ENCODE results near the gene PCNX3. TPM values are rescaled to one million over a fixed set of nuclear protein-coding genes. Genes with fewer than 3 reads are reported as not detected.

Gene PCNX3
- total RNA-seq, 1 donor from 2014 or later, result 61.9 TPM

DNA sequence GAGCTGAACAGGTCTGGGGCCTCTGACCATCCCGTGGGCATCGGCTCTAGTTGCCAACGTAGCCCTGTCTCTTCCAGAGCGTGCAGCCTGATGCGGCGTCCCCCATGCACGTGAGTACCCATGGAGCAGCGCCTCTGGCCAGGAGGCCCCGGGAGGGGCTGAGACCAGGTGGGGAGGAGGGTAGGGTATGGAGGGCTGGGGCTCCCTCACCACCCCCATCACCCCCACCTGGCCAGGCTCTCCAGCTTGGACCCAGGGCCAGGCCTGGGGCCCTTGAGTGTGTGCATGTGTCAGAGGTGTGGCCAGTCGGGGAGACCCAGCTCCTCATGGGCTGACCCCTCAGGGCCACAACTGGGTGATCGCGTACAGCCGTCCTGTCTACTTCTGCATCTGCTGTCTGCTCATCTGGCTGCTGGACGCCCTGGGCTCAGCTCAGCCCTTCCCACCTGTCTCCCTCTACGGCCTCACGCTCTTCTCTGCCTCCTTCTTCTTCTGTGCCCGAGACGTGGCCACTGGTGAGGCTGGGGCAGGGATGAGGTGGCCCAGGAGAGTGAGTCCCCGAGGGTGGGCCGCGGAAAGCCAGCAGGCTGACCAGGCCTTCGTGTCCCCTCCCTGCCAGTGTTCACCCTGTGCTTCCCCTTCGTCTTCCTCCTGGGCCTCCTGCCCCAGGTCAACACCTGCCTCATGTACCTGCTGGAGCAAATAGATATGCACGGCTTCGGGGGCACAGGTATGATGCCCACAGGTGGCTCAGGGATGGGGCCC is 8.5 kb downstream of the PCNX3 start:
- Histone ChIP-seq H3K36me3 (ENCODE audit: control insufficient read depth, insufficient read depth, low read length) (peaks cover 2% of the 10 kb centered on the region), H3K4me3 (ENCODE audit: low read depth, low read length) (no peak overlapping the region), H3K27me3 (ENCODE audit: control insufficient read depth, insufficient read depth, low read length) (no peaks in the 10 kb centered on the region)
- no peak for DNase-seq (ENCODE audit: low read depth)
- TF ChIP-seq CTCF (IDR thresholded peaks at IDR 0.05; ENCODE audit: insufficient read depth, low read length, poor library complexity, severe bottlenecking), result no peak

DNA sequence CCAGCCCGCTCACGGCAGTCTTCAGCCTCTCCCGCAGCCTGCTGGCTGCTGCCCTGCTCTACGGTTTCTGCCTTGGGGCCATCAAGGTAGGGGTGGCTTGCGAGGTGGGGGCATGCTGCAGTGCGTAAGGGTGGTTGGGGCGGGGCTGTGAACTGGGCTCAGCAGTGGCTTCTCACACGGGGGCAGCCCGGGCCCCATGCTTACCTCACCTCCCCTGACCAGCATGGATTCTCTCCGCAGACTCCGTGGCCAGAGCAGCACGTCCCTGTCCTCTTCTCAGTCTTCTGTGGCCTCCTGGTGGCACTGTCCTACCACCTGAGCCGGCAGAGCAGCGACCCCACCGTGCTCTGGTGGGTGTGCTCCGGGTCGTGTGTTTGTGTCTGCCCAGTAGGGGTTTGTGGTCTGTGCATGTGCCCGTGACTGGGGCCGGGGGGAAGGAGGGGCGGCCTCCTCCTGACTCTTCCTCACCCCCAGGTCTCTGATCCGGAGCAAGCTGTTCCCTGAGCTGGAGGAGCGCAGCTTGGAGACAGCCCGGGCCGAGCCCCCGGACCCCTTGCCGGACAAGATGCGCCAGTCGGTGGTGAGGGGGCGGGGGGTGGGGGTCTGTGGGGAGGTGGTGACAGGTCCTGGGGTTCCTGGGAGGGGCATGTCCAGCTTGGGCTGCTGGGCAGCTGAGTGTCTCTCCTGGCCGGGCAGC is 9.5 kb downstream of the PCNX3 start:
- no peak for DNase-seq (ENCODE audit: low read depth)
- peaks cover 2% of the 10 kb centered on the region for H3K36me3 ChIP-seq (ENCODE audit: control insufficient read depth, insufficient read depth, low read length)
- no peak for TF ChIP-seq CTCF (IDR thresholded peaks at IDR 0.05; ENCODE audit: insufficient read depth, low read length, poor library complexity, severe bottlenecking)
- H3K27me3 ChIP-seq (ENCODE audit: control insufficient read depth, insufficient read depth, low read length), result no peaks in the 10 kb centered on the region
- no peak overlapping the region for H3K4me3 ChIP-seq (ENCODE audit: low read depth, low read length)

DNA sequence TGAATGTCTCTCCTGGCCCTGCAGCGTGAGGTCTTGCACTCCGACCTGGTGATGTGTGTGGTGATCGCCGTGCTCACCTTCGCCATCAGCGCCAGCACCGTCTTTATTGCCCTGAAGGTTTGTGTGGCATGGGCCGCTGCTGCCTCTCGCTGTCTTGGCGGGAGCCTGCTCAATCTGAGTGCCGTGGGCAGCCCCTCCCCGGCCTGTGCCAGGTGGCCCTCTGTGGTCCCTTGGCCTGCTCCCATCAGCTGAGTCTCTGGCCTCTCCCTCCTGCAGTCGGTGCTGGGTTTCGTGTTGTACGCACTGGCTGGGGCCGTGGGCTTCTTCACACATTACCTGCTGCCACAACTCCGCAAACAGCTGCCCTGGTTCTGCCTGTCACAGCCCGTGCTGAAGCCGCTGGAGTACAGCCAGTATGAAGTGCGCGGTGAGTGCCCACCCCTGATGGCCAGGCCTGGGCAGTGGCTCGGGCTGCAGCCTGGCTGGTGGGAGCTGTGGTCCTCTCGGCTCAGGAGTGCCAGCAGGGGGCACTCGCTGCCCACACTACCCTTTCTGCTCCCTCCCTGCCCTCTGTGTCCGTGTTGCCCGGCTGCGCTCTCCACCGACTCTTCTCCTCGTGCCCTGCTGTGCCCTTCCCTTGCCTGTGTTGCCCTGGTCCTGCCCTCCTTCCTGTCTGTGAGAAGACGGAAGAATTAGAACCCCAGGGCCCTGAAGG is 10.2 kb downstream of the PCNX3 start:
- peak; percentile 72 for TF ChIP-seq CTCF (IDR thresholded peaks at IDR 0.05; ENCODE audit: insufficient read depth, low read length, poor library complexity, severe bottlenecking)
- Histone ChIP-seq H3K4me3 (ENCODE audit: low read depth, low read length) (no peak overlapping the region), H3K36me3 (ENCODE audit: control insufficient read depth, insufficient read depth, low read length) (peaks cover 2% of the 10 kb centered on the region), H3K27me3 (ENCODE audit: control insufficient read depth, insufficient read depth, low read length) (no peaks in the 10 kb centered on the region)
- no peak for DNase-seq (ENCODE audit: low read depth)

DNA sequence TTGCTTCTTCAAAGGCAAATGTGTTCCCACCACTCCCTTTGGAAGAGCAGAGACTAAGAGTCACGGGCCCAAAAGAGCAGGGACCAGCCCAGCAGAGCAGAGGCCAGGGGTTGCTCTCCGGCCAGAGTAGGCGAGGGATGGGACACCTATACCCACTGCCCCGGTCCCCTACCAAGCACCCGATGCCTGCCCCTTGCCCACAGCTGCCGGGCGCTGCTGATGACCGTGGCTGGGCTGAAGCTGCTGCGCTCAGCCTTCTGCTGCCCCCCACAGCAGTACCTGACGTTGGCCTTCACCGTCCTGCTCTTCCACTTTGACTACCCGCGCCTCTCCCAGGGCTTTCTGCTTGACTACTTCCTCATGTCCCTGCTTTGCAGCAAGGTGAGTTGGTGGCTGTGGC is 11.6 kb downstream of the PCNX3 start:
- peaks cover 2% of the 10 kb centered on the region for H3K36me3 ChIP-seq (ENCODE audit: control insufficient read depth, insufficient read depth, low read length)
- no peaks in the 10 kb centered on the region for H3K27me3 ChIP-seq (ENCODE audit: control insufficient read depth, insufficient read depth, low read length)
- DNase-seq (ENCODE audit: low read depth), result no peak
- H3K4me3 ChIP-seq (ENCODE audit: low read depth, low read length), result no peak overlapping the region
- no peak for TF ChIP-seq CTCF (IDR thresholded peaks at IDR 0.05; ENCODE audit: insufficient read depth, low read length, poor library complexity, severe bottlenecking)

GRCh38 chr11:65629579-65629978 is 14.0 kb downstream of the PCNX3 start:
- Histone ChIP-seq H3K27me3 (ENCODE audit: control insufficient read depth, insufficient read depth, low read length) (no peaks in the 10 kb centered on the region), H3K36me3 (ENCODE audit: control insufficient read depth, insufficient read depth, low read length) (peaks cover 2% of the 10 kb centered on the region), H3K4me3 (ENCODE audit: low read depth, low read length) (no peak overlapping the region)
- TF ChIP-seq CTCF (IDR thresholded peaks at IDR 0.05; ENCODE audit: insufficient read depth, low read length, poor library complexity, severe bottlenecking), result no peak
- no peak for DNase-seq (ENCODE audit: low read depth)

Measured in kidney epithelial cell (primary cell).